OCI-M2 (cell line): ENCODE measurements around the gene RPRD1B.
"Not testable (repeated sequence)": the region's sequence is repeated elsewhere in the genome, so short reads cannot be mapped to it uniquely, and the experiment has no call there.

Experiments used
- DNase-seq: peaks from one replicate; lab custom pipeline; 2025; ENCODE audit not compliant: unreplicated experiment; lab: John Stamatoyannopoulos, UW

The RPRD1B gene

DNA sequence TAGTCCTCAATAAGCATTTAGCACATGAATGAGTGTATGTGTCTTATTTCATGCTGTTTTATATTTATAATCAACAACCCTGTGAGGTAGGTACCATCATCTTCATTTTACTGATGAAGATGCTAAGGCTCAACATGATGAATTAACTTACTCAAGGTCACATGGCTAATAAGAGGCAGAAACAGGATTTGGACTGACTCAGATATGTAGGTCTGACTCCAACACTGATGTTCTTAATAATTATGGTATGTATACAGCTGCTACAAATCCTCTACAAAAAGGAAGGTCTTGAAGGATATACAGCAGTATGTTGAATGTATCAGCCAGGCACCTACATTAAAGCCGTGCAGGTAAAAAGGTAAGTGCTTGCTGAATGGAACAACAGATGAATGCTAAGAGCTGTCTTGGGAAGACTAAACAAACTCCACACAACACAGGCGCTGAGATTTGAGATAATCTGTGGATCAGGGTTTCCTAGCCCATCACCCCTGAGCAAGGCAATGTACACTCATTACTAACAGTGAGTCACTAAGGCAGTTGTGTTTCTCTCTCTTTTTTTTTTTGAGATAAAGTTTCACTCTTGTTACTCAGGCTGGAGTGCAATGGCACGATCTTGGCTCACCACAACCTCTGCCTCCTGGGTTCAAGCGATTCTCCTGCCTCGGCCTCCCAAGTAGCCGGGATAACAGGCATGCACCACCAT lies 32.2 kb upstream of the RPRD1B start:
- no peak for DNase-seq

DNA sequence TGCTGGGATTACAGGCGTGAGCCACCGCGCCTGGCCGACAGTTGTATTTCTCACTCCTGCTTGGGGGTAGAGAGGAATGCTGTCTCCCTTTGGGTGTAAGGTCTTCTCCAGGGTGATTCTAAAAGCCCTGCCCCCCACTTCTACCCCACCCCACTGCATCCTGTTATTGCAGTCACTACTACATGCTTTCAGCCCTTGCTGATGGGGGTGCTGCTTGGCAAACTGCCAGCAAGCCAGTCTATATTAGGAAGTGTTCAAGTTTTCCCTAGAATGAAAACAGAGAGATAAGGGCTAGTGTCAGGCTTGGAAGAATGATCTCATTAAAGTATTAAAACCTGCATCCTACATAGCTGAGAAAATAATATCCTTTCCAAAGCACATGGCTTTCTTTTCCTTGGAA lies 31.6 kb upstream of the RPRD1B start:
- no peak for DNase-seq

DNA sequence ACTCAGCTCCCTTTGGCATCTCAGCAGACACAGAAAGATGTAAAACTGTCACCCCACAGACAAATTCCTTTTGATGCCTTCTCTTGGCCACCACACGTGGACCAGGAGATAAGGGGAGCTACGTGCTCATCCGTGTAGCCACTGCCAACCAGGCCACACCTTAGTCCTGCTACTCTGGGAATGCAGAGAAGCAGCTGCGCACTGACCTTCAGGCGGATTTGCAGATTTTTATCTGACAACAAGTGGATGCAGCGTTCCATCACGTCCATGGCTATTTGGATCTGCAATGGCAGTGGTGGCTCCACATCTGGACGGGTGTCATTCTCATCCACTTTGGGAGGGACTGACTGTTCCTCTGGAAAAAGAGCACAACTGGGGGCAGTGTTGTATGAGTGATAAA lies 31.1 kb upstream of the RPRD1B start:
- no peak for DNase-seq

DNA sequence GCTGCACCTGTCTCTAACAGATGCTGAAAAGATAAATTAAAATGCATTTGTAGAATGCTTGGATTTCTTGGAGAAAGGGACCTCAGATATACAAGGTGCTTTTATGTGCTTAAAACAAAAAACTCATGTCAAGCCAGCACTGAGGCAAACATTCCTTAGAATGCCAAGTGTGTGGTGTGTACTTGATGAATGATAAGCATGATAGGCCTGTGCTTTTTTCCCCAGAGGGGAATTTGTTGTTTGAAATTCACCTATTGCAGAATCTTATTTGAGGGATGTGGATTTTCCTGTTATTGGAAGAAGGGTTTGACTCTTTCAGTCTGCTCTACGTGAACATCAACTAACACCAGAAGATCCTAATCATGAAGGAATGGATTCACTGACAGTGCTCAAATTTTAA lies 29.1 kb upstream of the RPRD1B start:
- DNase-seq = no peak

DNA sequence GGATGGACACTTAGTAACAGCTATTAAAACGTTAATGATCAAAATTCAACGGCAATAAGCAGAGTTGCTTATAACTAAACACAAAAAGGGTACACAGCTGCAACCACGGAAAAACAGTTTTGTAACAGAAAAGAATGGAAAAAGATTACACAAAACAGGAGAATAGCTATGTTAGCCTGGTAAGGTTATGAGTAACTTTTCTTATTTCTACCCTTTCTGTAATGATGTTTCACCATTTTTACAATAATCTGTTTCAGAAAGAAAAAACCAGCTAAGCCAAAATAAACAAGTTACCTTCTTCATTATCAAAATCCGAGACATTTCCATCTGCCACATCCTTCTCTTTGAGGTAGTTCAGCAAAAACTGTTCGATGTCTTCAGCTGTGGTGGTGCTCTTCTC lies 27.6 kb upstream of the RPRD1B start:
- no peak for DNase-seq

DNA sequence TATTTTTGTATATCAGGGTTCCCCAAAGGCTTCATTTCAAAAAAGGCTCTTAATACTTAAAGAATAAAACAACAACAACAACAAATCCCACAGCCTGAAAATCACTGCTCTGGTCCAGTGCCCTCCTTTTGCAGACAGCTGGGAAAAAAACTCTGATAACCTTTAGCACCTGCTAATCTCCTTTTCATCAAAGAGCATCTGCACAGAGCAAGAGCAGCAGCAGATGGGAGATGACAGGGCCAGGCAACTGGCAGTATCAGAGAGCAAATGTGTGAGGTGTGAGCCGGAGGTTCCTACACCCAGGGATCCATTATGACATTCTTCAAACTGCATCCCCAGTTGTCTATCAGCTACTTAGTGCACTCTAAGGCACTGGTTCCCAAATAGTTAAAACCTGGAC lies 26.0 kb upstream of the RPRD1B start:
- no peak for DNase-seq

DNA sequence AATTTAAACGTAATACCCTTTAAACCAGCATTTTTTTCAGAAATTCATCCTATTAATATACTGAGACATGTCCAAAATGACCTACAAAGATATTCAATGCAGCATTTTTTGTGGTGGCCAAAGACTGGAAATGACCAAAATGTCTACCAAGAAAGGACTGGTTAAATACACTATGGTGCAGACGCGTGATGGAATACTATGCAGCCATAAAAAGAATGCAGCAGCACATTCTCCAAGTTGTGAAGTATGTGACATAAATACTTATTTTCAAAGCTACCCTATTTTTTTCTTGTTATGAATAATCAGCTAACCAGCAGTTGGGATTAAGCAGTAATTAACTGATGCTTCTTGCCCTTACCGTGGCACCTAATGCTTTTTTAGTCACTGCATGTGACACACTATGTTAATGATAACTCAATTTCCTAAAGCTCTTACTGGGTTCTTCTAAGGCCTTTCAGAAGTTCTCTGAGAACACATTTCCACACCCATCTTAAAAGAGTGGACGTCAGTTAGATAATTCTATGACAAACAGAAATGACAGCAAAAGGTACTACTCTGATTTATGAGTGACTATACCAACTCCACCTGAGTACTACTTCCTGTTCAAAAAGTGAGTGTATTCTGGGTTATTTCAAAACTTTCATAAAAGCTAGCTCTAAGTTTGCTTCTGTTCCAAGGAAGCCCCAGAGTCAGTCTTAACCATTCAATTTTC lies 25.2 kb upstream of the RPRD1B start:
- DNase-seq = no peak

DNA sequence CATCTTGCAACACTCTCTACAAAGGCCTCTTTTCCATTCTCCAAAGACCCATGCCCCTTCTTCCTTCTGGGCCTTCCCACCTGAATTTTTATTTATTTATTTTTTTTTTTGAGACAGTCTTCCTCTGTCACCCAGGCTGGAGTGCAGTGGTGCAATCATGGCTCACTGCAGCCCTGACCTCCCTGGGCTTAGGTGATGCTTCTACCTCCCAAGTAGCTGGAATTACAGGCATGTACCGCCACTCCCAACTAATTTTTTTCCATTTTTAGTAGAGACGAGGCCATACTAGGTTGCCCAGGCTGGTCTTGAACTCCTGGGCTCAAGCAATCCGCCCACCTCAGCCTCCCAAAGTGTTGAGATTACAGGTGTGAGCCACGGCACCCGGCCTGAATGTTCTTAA lies 24.1 kb upstream of the RPRD1B start:
- not testable (repeated sequence) for DNase-seq

DNA sequence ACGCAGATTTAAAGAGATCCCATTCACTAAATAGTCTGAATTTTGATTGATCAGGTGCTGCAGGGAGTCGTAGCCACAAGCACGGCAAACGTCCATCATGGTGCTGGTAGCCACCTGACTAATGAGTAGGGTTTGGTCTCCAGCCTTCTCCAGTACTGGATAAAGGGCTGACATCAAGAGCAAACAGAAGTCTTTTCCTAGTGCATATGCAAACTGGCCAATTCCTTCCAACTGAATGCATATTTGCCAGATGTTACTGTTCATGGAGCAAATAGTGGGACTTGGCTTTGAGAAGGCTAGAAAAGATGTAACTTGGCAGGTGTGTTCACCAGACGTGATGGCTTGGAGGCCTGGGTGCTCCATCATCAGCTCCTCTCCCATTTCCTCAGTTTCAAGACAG lies 21.9 kb upstream of the RPRD1B start:
- DNase-seq = no peak

DNA sequence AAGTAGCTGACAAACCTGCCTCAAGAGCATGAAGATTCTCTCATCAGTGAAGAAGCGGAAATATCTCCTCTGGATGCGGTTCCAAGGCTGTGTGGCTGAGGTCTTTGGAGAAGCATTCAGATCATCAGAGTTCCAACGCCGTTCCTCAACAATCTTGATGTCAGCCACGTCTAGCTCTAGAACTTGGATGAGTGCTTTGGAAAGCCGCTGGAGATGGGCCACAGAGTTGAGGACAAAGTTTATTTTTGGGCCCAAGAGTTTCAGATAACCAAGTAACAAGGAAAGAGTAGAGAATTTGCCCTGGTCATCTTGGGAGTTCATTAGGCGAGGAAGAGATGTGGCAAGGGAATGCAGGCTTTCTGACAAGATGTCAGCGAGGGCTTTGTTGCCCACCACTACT lies 21.2 kb upstream of the RPRD1B start:
- DNase-seq = no peak

DNA sequence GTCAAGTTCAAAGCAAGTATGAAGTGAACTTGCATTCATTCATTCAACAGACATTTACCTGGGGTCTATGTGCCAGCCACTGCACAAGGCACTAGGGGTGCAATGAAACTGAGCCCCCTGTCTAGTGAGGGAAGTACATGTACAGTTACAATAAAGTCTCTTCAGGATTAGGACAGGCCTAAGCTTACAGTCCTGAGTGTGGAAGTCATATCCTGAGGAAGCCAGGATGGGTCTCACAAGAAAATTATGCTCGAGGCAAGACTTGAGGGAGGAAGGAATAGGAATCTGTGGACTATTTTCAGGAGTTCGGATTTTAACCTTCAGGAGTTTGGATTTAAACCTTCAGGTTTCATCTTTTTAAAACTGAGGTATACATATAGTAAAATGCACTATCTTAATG lies 19.7 kb upstream of the RPRD1B start:
- DNase-seq = no peak

DNA sequence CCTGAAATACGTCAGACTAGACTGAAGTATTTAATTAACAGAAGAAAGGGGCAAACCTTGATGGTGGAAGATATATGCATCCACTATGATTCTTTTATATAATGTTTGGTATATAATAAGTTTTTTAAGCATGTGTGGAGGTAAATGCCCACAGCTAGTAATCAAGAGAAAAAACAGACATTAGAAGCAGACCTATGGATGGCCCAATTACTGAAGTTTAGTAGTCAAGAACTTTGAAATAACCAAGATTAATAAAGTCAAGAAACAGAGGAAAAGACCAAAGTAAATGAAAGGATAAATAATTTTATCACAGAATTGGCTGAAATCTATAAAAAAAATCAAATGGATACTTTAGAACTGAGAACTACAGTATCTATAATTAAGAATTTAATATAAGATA lies 15.6 kb upstream of the RPRD1B start:
- no peak for DNase-seq

DNA sequence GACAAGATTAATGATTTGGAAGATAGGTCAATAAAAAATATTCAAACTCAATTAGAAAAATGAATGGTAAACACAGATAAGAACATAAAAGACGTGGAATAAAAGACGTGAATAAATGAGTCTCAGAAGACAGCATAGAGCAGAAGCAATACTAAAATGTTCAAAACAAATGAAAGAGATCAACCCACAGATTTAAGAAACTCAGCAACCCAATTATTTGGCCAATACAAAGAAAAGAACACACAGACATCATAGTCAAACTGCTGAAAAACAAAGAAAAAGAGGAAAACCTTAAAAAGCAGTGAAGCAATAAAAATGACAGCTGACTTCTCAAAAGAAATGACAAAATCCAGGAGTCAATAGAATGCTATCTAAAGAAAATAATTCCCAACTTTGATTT lies 15.2 kb upstream of the RPRD1B start:
- no peak for DNase-seq

DNA sequence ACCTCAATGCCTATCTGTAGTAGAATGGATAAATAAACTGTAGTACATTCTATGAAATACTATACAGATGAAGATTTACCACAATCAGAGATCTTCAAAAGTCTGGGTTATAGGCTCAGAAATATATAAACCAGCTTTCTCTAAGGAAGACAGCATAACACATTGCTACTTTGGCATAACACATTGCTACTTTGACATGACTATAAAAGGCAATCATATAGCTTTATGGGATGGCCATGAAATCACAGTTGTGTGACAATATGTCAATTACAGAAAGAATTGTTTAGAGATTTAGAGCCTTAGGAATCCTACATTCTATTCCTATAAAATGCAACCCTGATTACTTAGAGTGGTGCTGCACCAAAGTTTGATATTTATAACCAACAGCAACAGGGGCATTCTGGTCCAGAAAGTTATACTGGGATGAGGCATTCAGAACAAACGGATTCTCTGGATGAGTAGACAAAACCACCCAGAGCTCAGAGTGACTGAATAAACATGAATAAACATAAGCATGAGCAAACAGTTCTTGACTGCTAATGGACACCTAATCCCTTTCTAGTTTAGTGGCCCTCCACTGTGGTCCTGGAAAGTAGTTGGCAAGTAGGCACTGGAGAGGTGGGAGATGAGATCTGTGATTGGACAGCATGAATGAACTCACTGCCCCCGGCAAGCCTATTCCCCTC lies 12.3 kb upstream of the RPRD1B start:
- no peak for DNase-seq

DNA sequence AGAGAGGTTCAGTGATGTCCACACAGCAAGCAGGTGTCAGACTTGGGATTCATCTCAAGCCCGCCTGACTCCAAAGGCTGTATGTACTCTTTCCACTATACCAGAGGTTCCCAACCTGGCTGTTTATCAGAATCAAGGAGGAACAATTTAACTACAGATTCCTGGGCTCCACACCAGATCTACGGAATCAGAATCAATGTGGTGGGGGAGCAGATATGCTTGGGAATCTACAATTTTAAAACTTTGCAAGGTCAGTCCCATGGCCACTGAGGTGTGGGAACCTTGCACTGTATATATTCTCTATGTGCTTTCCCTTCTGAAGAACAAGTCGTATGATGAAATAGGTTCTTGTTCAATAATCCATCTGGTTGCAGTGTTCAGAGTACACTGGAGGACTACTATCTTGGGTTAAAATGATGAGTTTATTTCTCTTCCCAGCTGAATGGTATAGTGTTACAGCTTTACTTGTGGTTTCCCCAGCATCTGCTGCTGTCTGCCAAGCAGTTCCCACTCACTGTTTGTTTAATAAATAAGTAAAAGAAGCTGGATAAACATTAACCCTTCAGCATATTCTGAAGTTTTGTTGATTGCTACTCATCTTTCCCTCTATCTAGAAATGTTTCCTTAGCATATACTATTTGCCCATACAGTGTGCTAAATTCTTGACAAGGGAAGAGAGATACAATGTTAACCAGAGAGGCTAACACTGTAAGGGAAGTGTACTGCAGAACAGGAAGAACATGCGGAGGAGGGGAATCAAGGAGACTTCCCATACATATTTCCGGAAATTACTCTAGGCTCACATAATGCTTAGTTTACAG lies 10.2 kb upstream of the RPRD1B start:
- no peak for DNase-seq

DNA sequence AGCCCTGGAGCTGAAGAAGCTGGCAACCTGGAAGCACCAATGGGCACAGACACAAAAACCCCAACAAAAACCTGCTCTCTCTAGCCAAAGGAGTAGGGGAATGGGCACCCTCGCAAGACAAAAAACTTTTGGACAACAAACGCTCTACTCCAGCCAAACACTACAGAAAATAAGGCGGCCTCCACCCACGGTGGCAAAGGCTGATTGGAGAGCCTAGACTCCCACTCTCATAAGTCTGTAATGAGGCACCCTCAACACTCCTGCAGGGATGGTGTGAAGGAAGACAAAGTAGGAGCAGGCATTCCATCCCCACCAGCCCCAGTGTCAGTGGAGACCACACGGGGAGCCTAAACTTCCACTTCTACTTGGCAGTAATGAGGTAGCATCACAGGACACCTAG lies 9.1 kb upstream of the RPRD1B start:
- DNase-seq = no peak

DNA sequence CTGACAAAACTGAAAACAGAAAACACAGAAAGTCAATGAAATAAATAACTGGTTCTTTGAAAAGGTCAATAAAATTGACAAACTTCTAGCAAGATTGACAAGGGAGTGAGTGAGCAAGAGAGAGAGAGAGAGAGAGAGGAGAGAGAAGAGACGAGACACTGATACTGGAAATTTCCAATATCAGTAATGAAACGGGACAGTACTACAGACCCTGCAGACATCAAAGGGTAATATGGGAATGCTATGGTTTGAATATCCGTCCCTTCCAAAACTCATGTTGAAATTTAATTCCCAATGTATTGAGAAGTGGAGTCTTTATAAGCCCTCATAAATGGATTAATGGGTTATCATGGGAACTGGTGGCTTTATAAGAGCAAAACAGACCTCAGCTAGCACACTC lies 4.1 kb upstream of the RPRD1B start:
- DNase-seq = no peak

DNA sequence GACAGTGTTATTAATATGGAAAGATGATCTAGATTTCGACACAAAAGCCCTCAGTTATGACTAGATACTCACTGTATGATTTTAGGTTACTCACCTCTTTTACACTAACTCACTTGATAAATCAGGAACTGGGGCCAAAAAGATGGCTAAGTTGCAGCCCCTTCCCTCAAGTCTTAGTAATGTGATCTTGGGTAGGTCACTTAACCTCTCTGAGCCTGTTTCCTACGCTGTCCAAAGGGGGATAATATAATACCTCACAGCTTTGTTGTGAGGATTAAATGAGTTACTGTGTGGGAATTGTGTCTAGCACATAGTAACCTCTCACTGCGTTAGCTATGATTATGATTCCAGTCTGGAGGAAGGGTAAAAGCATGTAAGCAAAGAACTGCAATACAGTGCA lies 1.6 kb upstream of the RPRD1B start:
- no peak for DNase-seq

DNA sequence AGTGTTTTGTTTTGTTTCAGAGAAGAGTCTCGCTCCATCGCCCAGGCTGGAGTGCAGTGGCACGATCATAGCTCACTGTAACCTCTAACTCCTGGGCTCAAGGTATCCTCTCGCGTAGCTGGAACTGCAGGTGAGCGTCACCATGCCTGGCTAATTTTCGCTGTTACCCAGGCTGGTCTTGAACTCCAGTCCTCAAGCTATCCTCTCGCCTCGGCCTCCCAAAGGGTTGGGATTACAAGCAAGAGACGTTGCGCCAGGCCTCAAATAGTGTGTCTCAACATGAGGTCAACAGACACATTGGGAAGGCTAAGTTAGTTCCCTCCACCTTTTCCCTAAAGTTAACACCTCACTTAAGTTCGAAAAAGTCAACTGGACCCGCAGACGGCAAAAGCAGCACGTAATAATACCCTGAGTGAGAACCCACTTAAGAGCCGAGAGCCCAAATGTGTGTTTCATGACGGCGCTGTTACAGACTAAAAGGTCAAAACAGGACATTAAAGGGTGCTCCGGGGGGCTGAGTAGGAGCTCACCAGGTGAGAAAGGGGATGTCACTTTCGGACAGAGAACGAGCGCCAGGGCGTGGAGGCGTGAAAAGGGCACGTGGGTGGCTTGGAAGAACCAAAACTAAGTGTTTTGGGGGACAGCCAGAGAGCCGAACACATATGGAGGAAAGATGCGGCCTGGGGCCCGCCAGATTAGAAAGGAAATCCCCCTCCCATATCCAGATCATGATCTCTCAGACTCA lies 789 bp upstream of the RPRD1B start:
- no peak for DNase-seq

DNA sequence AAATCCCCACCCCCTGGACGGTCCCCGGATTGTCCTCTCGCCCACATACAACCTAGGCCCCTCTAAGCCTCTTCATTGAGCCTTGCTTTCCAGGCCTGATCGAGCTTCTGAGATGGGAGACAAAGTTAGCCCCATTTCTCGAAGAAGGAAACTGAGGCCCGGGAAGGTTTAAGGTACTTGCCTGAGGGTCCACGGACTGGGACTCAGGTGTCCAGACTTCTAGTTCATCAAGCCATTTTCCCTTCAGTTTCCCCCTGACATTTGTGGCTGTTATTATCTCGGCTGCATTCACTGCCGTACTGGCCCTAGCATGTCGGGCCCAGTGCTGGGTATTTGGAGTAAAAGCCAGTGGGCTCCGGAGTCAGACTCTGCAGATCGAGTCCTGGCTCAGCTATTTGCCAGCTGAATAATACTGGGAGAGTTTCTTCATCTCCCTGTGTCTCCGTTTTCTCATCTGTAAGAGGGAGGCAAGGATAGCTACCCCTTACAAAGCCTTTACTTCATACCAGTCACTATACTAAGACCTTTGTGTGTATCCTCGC lies 633 bp downstream of the RPRD1B start:
- DNase-seq = no peak

DNA sequence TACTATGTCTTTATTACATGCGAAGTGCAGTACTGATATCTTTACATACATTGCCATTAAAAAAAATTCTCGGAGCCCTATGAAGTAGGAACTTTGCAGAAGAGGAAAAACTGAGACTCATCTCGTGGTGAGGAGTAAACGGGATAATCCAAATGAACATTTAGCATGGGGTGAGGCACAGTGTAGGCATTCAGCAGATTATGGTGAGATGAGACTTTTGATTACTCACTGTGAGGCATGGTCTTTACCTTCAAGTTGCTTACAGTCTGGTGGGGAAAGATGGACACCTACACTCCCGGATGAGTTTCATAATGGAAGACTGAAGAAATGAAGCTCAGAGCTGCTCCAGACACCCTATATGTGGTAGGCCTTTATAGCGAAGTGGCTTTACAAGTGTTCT lies 1.4 kb downstream of the RPRD1B start:
- DNase-seq = no peak
